ENCODE data around the gene TAS2R31. TPM values are rescaled to one million over a fixed set of nuclear protein-coding genes. Genes with fewer than 3 reads are reported as not detected.
A peak's percentile ranks its signal among the peaks of the same experiment; 100 is the strongest.

The TAS2R31 gene
- total and polyA plus RNA-seq, 2 donors (not counting 1 experiment from before 2014, with no cell fraction given), result 0.73 to 3.6 TPM

- Histone ChIP-seq H3K9me3 (ENCODE audit: control insufficient read depth, insufficient read depth, low read depth, low read length) (no peaks in the 10 kb centered on the region), H3K79me2 (ENCODE audit: control insufficient read depth, insufficient read depth, low read length) (no peaks in the 10 kb centered on the region), H3K36me3 (ENCODE audit: control insufficient read depth, insufficient read depth, low read length) (no peaks in the 10 kb centered on the region), H3K4me2 (ENCODE audit: extremely low read depth, insufficient read depth, low read length) (no peak overlapping the region), H3K4me3 (replicated peaks in 1 of 4; ENCODE audit: control extremely low read depth in 1 of 4, insufficient read depth in 1 of 4, low read depth in 3 of 4, low read length in 4 of 4) (no peak overlapping the region), H4K20me1 (ENCODE audit: control insufficient read depth, extremely low read depth, insufficient read depth, low read length) (no peaks in the 10 kb centered on the region), H2AFZ (ENCODE audit: low read length) (no peak overlapping the region), H3K27ac (ENCODE audit: insufficient read depth, low read length) (no peak overlapping the region), H3K27me3 (ENCODE audit: control insufficient read depth, insufficient read depth, low read length) (no peaks in the 10 kb centered on the region), H3K9ac (ENCODE audit: insufficient read depth, low read length) (no peak overlapping the region), H3K4me1 (ENCODE audit: control insufficient read depth, extremely low read depth, insufficient read depth, low read length) (no peaks in the 10 kb centered on the region)
- no peak for DNase-seq (ENCODE audit: low read depth in 2 of 2)
- TF ChIP-seq EZH2 (IDR thresholded peaks at IDR 0.05; ENCODE audit: low read length, missing control alignments) (no peak), CTCF (conservative IDR thresholded peaks at IDR 0.05 in 1 of 2, IDR thresholded peaks at IDR 0.05 in 1 of 2; ENCODE audit: low read depth in 1 of 2, low read length in 2 of 2) (no peak)
These were observed 14.3 kb downstream of the TAS2R31 start for GRCh38 chr12:11016937-11017336.

GRCh38 chr12:11015775-11016430, 15.3 kb downstream of the TAS2R31 start:
- Histone ChIP-seq H3K9ac (ENCODE audit: insufficient read depth, low read length) (no peak overlapping the region), H3K4me2 (ENCODE audit: extremely low read depth, insufficient read depth, low read length) (no peak overlapping the region)
- TF ChIP-seq EZH2 (IDR thresholded peaks at IDR 0.05; ENCODE audit: low read length, missing control alignments) (no peak), CTCF (conservative IDR thresholded peaks at IDR 0.05 in 1 of 2, IDR thresholded peaks at IDR 0.05 in 1 of 2; ENCODE audit: low read depth in 1 of 2, low read length in 2 of 2) (no peak)

GRCh38 chr12:11014234-11014633, 17.0 kb downstream of the TAS2R31 start:
- H3K27me3 ChIP-seq (ENCODE audit: control insufficient read depth, insufficient read depth, low read length), result no peaks in the 10 kb centered on the region
- H3K9ac ChIP-seq (ENCODE audit: insufficient read depth, low read length), result no peak overlapping the region
- no peak for TF ChIP-seq CTCF (conservative IDR thresholded peaks at IDR 0.05 in 1 of 2, IDR thresholded peaks at IDR 0.05 in 1 of 2; ENCODE audit: low read depth in 1 of 2, low read length in 2 of 2)
- no peak for TF ChIP-seq EZH2 (IDR thresholded peaks at IDR 0.05; ENCODE audit: low read length, missing control alignments)
- no peak overlapping the region for H3K27ac ChIP-seq (ENCODE audit: insufficient read depth, low read length)
- H3K4me3 ChIP-seq (replicated peaks in 1 of 4; ENCODE audit: control extremely low read depth in 1 of 4, insufficient read depth in 1 of 4, low read depth in 3 of 4, low read length in 4 of 4), result no peak overlapping the region
- H3K79me2 ChIP-seq (ENCODE audit: control insufficient read depth, insufficient read depth, low read length), result no peaks in the 10 kb centered on the region
- H2AFZ ChIP-seq (ENCODE audit: low read length), result no peak overlapping the region
- no peaks in the 10 kb centered on the region for H3K9me3 ChIP-seq (ENCODE audit: control insufficient read depth, insufficient read depth, low read depth, low read length)
- DNase-seq (ENCODE audit: low read depth in 2 of 2), result peak; percentile 5 to 44
- no peaks in the 10 kb centered on the region for H4K20me1 ChIP-seq (ENCODE audit: control insufficient read depth, extremely low read depth, insufficient read depth, low read length)
- no peaks in the 10 kb centered on the region for H3K36me3 ChIP-seq (ENCODE audit: control insufficient read depth, insufficient read depth, low read length)
- H3K4me2 ChIP-seq (ENCODE audit: extremely low read depth, insufficient read depth, low read length), result no peak overlapping the region
- H3K4me1 ChIP-seq (ENCODE audit: control insufficient read depth, extremely low read depth, insufficient read depth, low read length), result no peaks in the 10 kb centered on the region

More at GRCh38 chr12:11015775-11016430, 15.3 kb downstream of the TAS2R31 start:
- DNase-seq (ENCODE audit: low read depth in 2 of 2), result no peak
- Histone ChIP-seq H3K9me3 (ENCODE audit: control insufficient read depth, insufficient read depth, low read depth, low read length) (no peaks in the 10 kb centered on the region), H3K4me1 (ENCODE audit: control insufficient read depth, extremely low read depth, insufficient read depth, low read length) (no peaks in the 10 kb centered on the region), H3K79me2 (ENCODE audit: control insufficient read depth, insufficient read depth, low read length) (no peaks in the 10 kb centered on the region), H4K20me1 (ENCODE audit: control insufficient read depth, extremely low read depth, insufficient read depth, low read length) (no peaks in the 10 kb centered on the region), H3K4me3 (replicated peaks in 1 of 4; ENCODE audit: control extremely low read depth in 1 of 4, insufficient read depth in 1 of 4, low read depth in 3 of 4, low read length in 4 of 4) (no peak overlapping the region), H2AFZ (ENCODE audit: low read length) (no peak overlapping the region), H3K27ac (ENCODE audit: insufficient read depth, low read length) (no peak overlapping the region), H3K36me3 (ENCODE audit: control insufficient read depth, insufficient read depth, low read length) (no peaks in the 10 kb centered on the region), H3K27me3 (ENCODE audit: control insufficient read depth, insufficient read depth, low read length) (no peaks in the 10 kb centered on the region)
